Measurements from ENCODE around the gene ASXL1. TPM values are rescaled to one million over a fixed set of nuclear protein-coding genes. Genes with fewer than 3 reads are reported as not detected.
"Not testable (repeated sequence)": the region's sequence is repeated elsewhere in the genome, so short reads cannot be mapped to it uniquely, and the experiment has no call there.

Gene ASXL1
- total RNA-seq, 1 donor from 2014 or later, result 65.6 TPM

- no peak for DNase-seq
Observed at GRCh38 chr20:32455171-32455900, 97.2 kb downstream of the ASXL1 start.

GRCh38 chr20:32455901-32456701 is 98.0 kb downstream of the ASXL1 start:
- no peak for DNase-seq

DNA sequence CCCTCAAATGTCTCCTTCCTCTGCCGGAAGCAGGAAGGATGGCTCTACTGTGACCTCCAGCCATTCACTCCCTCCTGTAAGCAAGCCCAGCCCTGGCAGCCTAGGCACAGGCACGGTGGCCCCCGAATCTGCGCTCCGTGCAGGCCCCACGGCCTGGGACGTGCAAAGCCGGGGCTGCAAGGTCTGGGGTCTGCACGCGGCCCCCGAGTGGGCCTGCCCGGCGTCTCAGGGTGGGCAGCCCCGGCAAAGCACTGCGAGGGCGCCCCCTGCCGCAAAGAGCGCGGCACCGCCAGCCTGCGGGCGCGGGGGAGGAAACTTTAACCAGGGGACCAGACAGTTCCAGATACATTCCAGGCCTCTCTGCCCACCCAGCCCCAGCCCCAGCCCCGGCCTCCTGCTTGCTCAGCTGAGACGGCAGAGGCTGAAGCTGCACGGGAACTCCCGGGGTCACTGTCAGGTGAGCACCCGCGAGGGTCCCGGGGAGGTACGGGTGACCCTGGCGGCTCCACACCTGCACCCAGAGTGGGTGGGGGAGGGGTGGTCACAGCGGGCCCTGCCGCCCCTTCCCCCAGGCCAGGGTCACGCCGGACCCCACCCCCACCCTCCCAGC is 98.8 kb downstream of the ASXL1 start:
- DNase-seq, result peak; percentile 74

DNA sequence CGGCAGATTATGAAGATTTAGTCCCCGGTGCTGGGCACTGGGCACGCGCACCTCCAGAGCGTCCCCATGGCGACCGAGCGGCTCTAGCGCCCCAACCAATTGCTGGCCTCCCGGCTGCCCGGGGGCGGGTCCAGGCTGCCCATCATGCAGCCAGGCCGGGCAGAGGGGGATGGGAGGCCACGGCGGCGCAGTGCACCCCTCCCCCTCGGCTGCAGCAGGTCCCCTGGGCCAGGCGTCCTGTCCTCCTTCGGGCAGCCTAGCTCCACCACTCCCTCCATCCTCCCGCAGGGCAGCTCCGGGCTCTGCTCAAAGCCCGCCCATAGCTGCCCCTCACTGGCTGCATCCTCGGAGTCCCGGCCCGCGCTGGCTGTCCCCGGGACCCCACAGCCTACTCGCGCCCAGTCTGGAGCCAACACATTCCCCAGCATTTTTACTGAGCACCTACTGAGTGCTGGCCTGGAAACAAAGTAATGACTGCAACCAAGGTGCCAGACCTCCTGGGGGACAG is 99.4 kb downstream of the ASXL1 start:
- DNase-seq, result peak; percentile 71

DNA sequence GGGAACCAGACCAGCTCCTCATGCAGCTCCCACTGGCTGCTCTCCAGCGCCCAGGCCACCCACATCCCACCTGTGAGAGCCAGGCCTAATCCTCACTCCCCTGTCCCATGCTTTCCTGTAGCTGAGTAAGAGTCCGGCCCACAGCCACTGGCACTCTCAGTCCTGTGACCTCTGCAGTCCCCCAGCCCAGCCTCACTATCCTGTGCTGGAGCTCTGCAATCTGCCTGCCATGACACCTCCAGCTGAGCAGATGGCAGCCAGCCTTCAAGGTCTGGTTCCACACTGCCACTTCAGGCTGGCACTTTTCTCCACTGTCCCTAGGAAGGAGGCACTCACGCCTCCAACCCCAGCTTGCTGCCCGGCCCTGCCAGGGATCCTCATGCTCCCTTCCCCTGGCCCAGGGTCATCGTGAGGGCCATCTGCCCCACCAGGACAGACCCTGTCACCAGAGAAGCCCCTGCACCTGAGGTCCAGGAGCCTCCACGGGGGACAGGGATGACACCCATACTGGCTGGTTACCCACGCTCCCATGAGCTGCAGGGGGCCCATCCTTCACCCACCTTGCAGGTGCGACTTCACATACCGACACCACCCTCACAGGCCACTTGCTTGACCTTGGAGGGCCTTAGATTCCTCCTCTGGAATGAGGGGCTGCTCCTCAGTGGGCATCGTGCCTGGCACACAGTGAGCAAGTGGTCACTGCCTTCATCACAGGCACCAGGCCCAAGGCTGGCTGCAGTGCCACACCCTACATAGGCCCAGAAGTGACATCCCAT is 100.1 kb downstream of the ASXL1 start:
- no peak for DNase-seq

DNA sequence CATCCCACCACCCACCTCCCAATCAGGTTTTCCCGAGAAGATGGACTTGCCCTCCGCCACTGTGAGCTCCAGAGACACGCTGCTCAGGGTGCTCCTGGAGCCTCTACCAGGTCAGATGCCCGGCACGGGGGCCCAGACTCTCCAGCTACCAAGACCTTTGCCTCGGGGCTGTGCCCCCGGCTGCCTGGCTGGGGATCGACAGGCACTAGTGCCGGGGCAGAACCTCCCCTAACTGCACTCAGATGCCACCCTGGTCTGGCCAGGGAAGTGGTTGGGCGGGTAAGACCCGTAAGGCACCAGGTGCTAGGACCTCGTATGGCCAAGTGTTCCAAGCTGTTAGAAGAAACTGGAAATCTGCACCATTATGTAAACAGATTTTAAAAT is 100.7 kb downstream of the ASXL1 start:
- DNase-seq, result no peak

DNA sequence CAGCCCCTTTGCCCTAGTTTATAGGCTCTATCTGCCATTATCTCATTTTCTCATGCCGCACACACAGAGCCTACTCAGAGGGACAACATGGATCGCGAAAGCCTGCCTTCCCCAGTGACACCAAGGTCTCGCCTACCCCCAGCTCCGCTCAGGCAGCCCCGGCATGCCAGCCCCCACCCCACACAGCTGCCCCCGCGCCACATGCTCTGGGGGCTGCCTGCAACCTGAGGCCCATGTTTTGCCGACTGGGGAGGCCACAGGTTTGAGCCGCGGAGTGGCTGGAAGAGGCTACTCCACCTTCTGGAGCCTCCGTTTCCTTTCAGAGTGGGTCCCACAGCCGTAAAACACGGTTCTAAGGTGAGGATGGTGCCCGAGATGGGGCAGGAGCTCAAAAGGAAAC is 102.1 kb downstream of the ASXL1 start:
- DNase-seq, result no peak

DNA sequence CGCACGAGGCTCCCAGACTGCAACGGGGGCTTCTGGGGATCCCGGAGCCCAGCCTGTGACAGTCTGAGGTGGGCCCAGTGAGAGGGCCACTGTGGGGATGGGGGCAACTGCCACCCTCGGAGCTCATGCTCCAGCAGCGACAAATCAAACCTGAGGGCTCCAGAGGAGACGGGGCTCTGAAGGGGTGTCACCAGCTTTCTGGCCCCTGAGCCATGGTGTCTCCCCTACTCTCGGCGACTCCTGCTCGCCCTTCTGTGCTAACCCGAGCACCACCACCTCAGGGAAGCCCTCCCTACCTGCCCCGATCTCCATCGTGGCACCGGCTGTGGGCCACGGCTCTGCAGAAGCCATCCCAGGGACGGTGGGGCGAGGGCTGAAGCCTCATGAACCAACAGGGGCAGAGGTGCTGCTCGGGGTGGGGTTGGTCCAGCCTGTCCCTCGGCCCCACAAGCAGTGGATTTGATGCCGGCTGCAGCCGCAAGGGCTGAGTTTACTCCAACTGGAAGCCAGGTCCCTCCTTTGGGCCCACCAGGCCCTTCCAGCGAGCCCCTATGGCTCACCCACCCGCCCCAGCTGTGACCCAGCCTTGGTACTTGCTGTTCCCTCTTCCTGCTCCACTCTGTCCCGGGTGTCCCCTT is 102.7 kb downstream of the ASXL1 start:
- no peak for DNase-seq

- DNase-seq, result no peak
Observed at GRCh38 chr20:32461836-32462600, 103.9 kb downstream of the ASXL1 start.

DNA sequence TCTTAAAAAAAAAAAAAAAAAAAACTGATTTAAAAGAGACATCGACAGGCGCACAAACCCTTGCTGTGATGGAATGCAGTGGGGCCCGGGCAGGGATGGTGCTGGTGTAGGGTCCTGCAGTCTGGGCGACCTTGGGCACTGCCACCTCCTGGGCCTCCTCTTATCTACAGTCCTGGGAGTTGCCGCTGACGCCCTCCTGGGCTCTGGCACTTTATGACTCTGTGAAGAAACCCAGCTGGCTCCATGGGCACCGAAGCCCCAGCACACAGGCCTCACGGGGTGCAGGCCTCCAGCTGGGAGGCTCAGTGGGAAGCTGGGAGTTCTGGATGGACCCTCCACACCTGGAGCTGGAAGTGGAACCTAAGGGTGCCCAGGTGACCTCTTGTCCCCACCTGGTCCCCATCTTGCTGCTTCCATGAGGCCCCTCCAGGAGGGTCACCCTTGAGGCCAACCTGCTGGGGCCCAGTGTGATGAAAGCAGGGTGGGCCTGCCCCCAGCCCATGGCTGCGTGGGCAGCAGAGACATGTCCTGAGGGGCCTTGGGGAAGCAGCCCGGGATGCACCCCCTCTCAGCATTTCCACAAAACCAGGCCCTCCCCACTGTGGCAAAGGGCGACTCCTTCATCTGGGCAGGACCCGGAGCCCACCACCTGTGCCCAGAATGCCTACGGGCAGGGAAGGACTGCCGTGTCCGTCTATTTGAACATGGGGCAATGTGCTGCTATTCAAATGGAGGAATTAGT is 104.9 kb downstream of the ASXL1 start:
- DNase-seq, result no peak

DNA sequence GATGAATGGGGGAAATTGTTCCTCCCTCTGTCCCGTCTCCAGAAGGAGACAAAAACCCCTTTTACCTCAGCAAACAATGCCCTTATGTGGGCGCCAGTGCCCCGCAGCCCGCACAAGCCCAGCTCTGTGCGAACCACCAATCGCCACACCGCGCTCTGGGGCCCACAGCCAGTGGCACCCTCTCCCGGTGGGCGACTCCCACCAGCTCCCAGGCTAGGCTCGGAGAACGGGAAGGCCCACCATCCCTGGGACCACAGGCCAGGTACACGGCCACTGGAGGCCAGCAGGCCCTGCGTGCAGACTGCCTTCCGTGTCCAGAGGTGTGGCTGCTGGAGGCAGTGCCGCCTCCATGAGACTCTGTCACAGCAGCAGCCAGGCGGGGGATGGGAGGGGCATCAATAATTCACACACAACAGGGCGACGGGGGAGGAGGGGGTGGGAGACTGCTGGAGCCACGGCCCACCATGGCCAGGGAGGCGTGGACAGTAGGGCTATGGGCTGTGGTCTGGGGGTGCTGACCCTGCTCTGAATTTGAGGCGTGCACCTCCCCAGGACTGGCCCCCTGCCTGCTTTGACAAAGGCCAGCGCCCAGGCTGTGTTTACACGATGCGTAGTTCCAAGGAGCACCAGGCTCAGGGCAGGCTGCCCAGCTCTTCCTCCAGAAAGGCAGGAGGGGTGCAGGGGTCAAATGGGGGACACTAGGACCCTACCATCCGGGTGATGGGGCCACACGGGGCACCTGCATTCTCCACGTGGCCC is 105.7 kb downstream of the ASXL1 start:
- no peak for DNase-seq

DNA sequence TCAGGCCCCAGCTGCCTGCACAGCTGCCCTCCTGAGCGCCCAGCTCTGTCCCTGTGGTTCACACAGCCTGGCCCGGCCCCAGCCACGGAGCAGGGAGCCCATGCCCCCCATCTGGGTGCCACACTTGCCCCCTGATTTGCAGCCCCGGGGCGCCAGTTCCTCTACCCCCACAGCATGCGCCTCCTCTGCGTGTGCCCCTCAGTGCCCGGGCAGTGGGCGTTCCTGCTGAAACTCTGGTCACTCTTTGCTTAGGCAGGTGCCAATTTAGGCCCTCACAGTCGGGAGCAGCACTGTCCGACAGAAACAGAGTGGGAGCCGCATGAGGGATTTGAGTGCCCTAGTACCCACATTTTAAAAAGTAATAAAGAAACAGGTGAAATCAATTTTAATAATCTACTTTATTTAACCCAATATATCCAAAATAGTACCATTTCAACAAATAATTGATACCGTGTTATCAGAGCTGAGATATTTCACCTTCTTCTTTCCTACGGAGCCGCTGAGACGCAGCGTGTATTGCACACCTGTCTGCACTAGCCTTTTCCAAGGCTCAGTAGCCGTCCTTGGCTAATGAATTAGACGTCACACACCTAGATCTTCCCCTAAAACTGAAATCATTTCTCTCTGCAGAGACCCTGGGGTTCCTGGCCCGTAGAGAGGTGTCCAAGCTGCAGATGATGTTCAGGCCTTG is 106.4 kb downstream of the ASXL1 start:
- no peak for DNase-seq

DNA sequence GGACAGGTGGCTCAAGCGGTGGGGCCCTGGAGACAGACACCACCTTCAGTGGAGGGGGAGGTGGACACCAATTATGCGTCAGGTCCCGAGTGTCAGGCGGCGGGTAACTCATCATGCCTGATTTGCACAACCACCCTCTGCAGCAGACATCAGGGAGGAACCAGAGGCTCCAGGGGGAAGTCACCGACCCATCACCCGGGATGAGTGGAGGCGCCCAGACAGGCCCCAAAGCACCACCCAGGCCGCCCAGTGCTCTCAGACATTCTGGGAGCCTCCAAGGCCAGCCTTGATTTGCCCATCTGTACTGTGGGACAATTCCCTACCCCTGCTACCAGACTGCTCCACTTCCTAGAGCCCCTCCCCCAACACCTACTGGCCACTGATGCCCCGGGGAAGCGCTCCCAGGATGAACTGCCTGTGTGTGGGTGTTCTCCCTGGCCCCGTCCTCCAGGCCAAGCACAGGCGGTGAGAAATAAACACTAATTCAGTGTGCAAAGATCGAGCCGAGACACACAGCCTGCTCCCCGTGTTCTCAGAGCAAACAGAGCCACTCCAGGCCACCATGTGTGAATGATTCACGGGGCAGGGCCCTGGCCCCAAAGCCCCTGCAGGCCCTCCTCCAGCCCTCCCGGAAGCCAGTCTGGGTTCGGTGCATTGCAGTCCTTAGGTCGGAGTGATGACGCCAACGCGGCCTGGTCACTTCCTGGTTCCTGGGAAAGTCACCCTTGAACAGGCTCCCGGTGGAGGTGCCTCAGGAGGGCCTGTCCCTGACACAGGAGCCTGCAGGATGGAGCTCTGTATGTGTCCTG is 107.2 kb downstream of the ASXL1 start:
- no peak for DNase-seq

DNA sequence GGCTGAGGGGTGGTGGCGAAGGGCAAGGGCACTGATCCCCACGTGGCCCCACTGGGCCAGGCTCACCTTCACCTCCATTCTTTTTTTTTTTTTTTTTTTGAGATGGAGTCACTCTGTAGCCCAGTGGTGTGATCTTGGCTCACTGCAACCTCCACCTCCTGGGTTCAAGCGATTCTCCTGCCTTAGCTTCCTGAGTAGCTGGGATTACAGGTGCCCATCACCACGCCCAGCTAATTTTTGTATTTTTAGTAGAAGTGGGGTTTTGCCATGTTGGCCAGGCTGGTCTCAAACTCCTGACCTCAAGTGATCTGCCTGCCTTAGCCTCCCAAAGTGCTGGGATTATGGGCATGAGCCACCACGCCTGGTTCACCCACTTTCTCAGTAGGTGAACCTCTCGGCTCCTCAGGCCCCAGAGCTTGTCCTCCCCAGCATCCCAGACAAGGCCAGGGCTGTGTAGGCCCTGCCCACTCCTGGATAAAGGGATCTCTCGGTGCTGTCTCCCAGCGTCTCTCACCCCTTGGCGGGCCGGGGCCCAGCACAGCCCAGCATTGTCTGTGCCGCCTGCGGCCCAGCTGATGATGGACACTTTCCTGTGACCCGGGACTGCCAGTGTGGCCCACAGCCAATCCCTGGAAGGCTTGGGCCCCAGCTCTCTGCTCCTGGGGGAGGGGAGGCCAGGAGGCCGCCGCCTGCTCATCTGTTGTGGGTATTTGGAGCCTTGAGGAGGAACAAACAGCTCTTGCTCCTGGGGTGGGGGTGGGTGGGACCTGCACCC is 108.0 kb downstream of the ASXL1 start:
- DNase-seq, result not testable (repeated sequence)

DNA sequence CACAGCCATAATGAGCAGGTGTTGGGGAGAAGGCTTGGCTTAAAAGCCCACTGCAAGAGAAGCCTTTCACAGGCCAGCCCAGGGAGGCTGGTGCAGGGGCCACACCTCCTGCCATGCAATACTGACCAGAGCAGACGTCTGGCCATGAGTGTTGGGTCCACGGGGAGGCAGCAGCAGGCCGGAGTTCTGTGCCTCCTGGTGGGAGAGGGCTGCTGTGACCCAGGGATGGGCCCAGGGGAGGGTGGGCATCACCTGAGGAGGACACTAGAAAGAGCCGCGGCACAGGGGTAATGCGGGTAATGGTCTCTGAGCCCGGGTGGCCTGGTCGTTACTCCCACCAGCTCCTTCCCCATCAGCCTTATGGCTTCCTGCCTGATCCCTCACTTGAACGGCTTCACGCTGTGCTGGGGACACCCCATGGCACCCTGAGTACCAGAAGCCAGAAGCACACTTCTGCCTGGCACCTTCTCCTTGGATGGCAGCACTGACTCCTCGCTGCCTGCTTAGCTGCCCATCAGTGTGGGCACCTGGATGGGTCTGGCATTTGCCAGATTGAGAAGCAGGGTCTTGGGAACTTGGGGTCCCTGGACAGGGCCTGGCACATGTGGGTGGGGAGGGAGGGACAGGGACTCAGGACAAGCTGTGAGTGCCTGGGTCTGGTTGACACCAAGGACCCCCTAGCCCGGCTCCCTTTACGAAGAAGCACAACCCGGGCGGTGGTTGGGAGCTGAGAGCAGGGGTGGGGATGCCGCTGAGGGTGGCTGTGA is 108.8 kb downstream of the ASXL1 start:
- DNase-seq, result no peak

All from tongue (tissue), 2 donors.